ENCODE results near the gene TMTC1. TPM values are rescaled to one million over a fixed set of nuclear protein-coding genes. Genes with fewer than 3 reads are reported as not detected.

TMTC1 gene
- total RNA-seq, 3 donors from 2014 or later (not counting 1 experiment from before 2014, with no cell fraction given): 0.18 to 2.0 (median 0.50) TPM

- Histone ChIP-seq H3K4me3 (ENCODE audit: low read length) (no peak overlapping the region), H3K36me3 (ENCODE audit: control insufficient read depth, insufficient read depth, low read length) (no peaks in the 10 kb centered on the region), H3K4me1 (ENCODE audit: control insufficient read depth, insufficient read depth, low read length) (no peaks in the 10 kb centered on the region), H3K9me3 (ENCODE audit: control insufficient read depth, insufficient read depth, low read length) (peaks cover 12% of the 10 kb centered on the region), H3K27ac (ENCODE audit: low read length) (no peak overlapping the region), H3K27me3 (ENCODE audit: control insufficient read depth, insufficient read depth, low read length) (no peaks in the 10 kb centered on the region)
- no peak overlapping the region for H3K4me3 Mint-ChIP-seq
- H3K27ac Mint-ChIP-seq: no peak overlapping the region
- H3K36me3 Mint-ChIP-seq: no peaks in the 10 kb centered on the region
- TF ChIP-seq, protein P1, sequence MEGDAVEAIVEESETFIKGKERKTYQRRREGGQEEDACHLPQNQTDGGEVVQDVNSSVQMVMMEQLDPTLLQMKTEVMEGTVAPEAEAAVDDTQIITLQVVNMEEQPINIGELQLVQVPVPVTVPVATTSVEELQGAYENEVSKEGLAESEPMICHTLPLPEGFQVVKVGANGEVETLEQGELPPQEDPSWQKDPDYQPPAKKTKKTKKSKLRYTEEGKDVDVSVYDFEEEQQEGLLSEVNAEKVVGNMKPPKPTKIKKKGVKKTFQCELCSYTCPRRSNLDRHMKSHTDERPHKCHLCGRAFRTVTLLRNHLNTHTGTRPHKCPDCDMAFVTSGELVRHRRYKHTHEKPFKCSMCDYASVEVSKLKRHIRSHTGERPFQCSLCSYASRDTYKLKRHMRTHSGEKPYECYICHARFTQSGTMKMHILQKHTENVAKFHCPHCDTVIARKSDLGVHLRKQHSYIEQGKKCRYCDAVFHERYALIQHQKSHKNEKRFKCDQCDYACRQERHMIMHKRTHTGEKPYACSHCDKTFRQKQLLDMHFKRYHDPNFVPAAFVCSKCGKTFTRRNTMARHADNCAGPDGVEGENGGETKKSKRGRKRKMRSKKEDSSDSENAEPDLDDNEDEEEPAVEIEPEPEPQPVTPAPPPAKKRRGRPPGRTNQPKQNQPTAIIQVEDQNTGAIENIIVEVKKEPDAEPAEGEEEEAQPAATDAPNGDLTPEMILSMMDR (IDR thresholded peaks at IDR 0.05): no peak
- WGBS (ENCODE audit: insufficient coverage): 72% methylated on average over 2 of the region's 3 CpGs
- DNase-seq (no peak), ATAC-seq (no peak)
- no peaks in the 10 kb centered on the region for H3K4me1 Mint-ChIP-seq
- intact Hi-C loops (cut with micrococcal nuclease): no loop called here
- H3K9me3 Mint-ChIP-seq: peaks cover 9 to 13% of the 10 kb centered on the region in 2 donors
- H3K27me3 Mint-ChIP-seq (ENCODE audit: low read depth in 2 of 2): no peaks in the 10 kb centered on the region
These were observed 12.0 kb upstream of the TMTC1 start for GRCh38 chr12:29795715-29796114.

DNA sequence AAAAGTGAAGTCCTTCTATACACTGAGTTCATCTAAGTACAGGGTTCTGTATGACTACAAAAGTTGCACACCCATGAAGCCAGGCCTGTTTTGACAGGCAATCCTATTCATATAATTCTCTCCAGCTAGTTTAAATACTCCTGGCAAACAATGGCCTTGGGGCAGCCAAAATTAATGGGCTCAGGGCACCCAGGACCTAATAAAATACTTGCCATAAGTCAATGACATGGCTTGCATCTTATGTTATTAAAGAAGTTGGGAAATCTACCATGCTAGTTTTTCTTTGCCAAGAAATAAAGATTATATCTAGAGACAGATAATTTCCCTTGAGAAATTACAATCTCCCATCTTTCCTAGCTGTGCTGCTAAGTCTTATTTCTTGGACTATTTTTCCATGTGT lies 11.1 kb upstream of the TMTC1 start:
- H3K9me3 ChIP-seq (ENCODE audit: control insufficient read depth, insufficient read depth, low read length): peaks cover 17% of the 10 kb centered on the region
- intact Hi-C loops (cut with micrococcal nuclease): no loop called here
- ATAC-seq (no peak), DNase-seq (no peak)
- Mint-ChIP-seq H3K4me3 (no peak overlapping the region), H3K9me3 (peaks cover 9 to 17% of the 10 kb centered on the region in 2 donors), H3K4me1 (no peaks in the 10 kb centered on the region), H3K36me3 (no peaks in the 10 kb centered on the region), H3K27me3 (ENCODE audit: low read depth in 2 of 2) (no peaks in the 10 kb centered on the region), H3K27ac (no peak overlapping the region)
- H3K36me3 ChIP-seq (ENCODE audit: control insufficient read depth, insufficient read depth, low read length): no peaks in the 10 kb centered on the region
- no peaks in the 10 kb centered on the region for H3K27me3 ChIP-seq (ENCODE audit: control insufficient read depth, insufficient read depth, low read length)
- TF ChIP-seq, protein P1 (IDR thresholded peaks at IDR 0.05): no peak
- H3K4me1 ChIP-seq (ENCODE audit: control insufficient read depth, insufficient read depth, low read length): no peaks in the 10 kb centered on the region
- no peak overlapping the region for H3K27ac ChIP-seq (ENCODE audit: low read length)
- no peak overlapping the region for H3K4me3 ChIP-seq (ENCODE audit: low read length)

GRCh38 chr12:29792853-29793252 lies 9.1 kb upstream of the TMTC1 start:
- no peak overlapping the region for H3K27ac ChIP-seq (ENCODE audit: low read length)
- H3K4me3 ChIP-seq (ENCODE audit: low read length): no peak overlapping the region
- DNase-seq: no peak
- no peaks in the 10 kb centered on the region for H3K27me3 ChIP-seq (ENCODE audit: control insufficient read depth, insufficient read depth, low read length)
- Mint-ChIP-seq H3K27me3 (ENCODE audit: low read depth in 2 of 2) (no peaks in the 10 kb centered on the region), H3K27ac (no peak overlapping the region), H3K4me3 (no peak overlapping the region), H3K4me1 (no peaks in the 10 kb centered on the region), H3K9me3 (peaks cover 0 to 16% of the 10 kb centered on the region in 2 donors), H3K36me3 (no peaks in the 10 kb centered on the region)
- intact Hi-C loops (cut with micrococcal nuclease): no loop called here
- TF ChIP-seq, protein P1 (IDR thresholded peaks at IDR 0.05): no peak
- H3K36me3 ChIP-seq (ENCODE audit: control insufficient read depth, insufficient read depth, low read length): no peaks in the 10 kb centered on the region
- peaks cover 17% of the 10 kb centered on the region for H3K9me3 ChIP-seq (ENCODE audit: control insufficient read depth, insufficient read depth, low read length)
- 95% methylated on average over 8 of the region's 8 CpGs for WGBS (ENCODE audit: insufficient coverage)
- no peaks in the 10 kb centered on the region for H3K4me1 ChIP-seq (ENCODE audit: control insufficient read depth, insufficient read depth, low read length)
- ATAC-seq: no peak

DNA sequence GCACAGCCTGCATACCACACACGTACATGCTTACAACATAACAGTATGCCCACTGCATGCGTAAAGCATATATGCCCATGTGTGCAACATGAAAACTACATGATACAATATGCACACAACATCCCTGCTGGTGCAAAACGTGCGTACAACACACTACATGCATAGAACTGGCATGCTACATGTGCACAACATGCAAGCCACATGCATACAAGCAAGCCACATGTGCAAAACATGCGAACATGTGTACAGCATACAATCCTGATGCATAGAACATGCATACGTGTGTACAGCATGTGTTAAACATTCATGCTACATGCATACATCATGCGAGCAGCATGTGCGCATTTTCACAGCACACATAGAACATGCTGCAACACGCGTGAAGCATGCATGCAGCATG lies 8.4 kb upstream of the TMTC1 start:
- intact Hi-C loops (cut with micrococcal nuclease): no loop called here
- TF ChIP-seq, protein P1 (IDR thresholded peaks at IDR 0.05): no peak
- ATAC-seq (no peak), DNase-seq (no peak)
- Mint-ChIP-seq H3K4me1 (no peaks in the 10 kb centered on the region), H3K9me3 (peaks cover 0 to 11% of the 10 kb centered on the region in 2 donors), H3K27ac (no peak overlapping the region), H3K36me3 (no peaks in the 10 kb centered on the region), H3K27me3 (ENCODE audit: low read depth in 2 of 2) (no peaks in the 10 kb centered on the region), H3K4me3 (no peak overlapping the region)
- 93% methylated on average over 10 of the region's 10 CpGs for WGBS (ENCODE audit: insufficient coverage)
- Histone ChIP-seq H3K27ac (ENCODE audit: low read length) (no peak overlapping the region), H3K4me3 (ENCODE audit: low read length) (no peak overlapping the region), H3K27me3 (ENCODE audit: control insufficient read depth, insufficient read depth, low read length) (no peaks in the 10 kb centered on the region), H3K4me1 (ENCODE audit: control insufficient read depth, insufficient read depth, low read length) (no peaks in the 10 kb centered on the region), H3K36me3 (ENCODE audit: control insufficient read depth, insufficient read depth, low read length) (no peaks in the 10 kb centered on the region), H3K9me3 (ENCODE audit: control insufficient read depth, insufficient read depth, low read length) (peaks cover 17% of the 10 kb centered on the region)
